Activated CD4-positive, alpha-beta memory T cell treated with anti-CD3 and anti-CD28 coated beads for 36 hours (primary cell): Measurements from ENCODE around the gene TBCB. TPM values are rescaled to one million over a fixed set of nuclear protein-coding genes. Genes with fewer than 3 reads are reported as not detected.
"Not testable (repeated sequence)": the region's sequence is repeated elsewhere in the genome, so short reads cannot be mapped to it uniquely, and the experiment has no call there.

Experiments used
- CTCF ChIA-PET: fragments of 350-600 bp; sonication (Branson Sonifier 250); formaldehyde crosslinking; loops from one replicate; lab custom pipeline; 2021; ENCODE audit warnings: antibody characterized with exemption, inconsistent platforms; lab: Charles Lee
- POLR2A ChIA-PET: fragments of 350-600 bp; sonication (Branson Sonifier 250); formaldehyde crosslinking; loops from one replicate; lab custom pipeline; 2021; ENCODE audit warnings: antibody characterized with exemption; lab: Charles Lee
- DNase-seq: peaks from one replicate; pipeline ENCODE4 v3.0.0-alpha.2; 2020
- H3K27ac Mint-ChIP-seq: one replicate; pipeline ENCODE4 v1.8.0; 2021; ENCODE audit warnings: mixed read lengths
- H3K27me3 Mint-ChIP-seq: one replicate; pipeline ENCODE4 v1.8.0; 2021; ENCODE audit warnings: mixed read lengths
- H3K36me3 Mint-ChIP-seq: one replicate; pipeline ENCODE4 v1.8.0; 2021; ENCODE audit warnings: mixed read lengths
- H3K4me1 Mint-ChIP-seq: one replicate; pipeline ENCODE4 v1.8.0; 2021; ENCODE audit warnings: low read depth, mixed read lengths
- H3K4me3 Mint-ChIP-seq: one replicate; pipeline ENCODE4 v1.8.0; 2021; ENCODE audit warnings: mild to moderate bottlenecking, mixed read lengths
- H3K9me3 Mint-ChIP-seq: one replicate; pipeline ENCODE4 v1.8.0; 2021; ENCODE audit warnings: mixed read lengths
- intact Hi-C: fragments of 100-400 bp; cut with micrococcal nuclease; formaldehyde crosslinking; loops from one replicate; pipeline ENCODE4 v1.15.1; 2023
- total RNA-seq, 2 experiments: library from RNA; stranded (reverse); gene quantifications; one replicate each; pipeline ENCODE4 v1.2.3, GENCODE V29; 2021

Gene TBCB
- total RNA-seq, 2 experiments from 2014 or later = 134 to 137 TPM

DNA sequence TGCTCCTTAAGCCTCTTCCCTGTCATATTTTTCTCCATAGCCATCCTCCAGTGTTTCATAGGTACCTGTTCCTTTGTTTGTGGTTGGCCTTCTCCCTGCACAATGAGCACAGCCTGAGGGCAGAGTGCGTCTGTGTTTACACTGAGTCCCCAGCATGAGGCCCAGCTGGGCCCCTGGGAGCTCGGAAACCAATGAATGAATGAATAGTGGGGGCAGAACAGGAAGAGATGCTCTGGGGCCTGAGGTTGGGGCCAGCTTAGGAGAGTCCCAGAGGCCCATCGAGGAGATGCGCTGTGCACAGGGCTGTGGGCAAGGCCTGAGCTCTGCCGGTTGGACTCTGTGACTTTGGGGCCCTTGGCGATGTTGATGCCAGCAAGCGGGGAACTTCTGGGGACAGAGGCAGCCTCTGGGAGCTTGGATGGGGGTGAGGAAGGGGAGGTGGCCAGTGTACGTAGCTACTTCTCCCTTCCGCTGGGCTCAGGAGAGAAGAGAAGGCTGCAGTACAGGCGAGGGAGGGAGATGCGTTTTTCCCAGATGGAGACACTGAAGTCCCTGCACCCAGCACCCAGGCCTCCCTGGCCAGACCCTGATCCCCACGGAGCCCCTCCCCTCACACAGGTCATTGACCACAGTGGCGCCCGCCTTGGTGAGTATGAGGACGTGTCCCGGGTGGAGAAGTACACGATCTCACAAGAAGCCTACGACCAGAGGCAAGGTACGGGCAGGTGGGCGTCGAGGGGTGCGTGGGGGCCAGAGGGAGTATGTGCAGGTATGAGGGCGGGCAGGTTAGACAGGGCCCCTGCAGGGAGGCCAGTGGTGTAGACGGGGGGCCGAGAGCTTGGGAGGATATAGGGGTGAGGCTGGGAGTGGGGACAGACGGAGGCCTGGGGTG is 5.1 kb downstream of the TBCB start:
- ChIA-PET CTCF (no interaction called here), POLR2A (no interaction called here)
- intact Hi-C loops = no loop called here
- no peak overlapping the region for H3K4me3 Mint-ChIP-seq
- H3K27ac Mint-ChIP-seq = peak overlapping the region; percentile 20
- H3K36me3 Mint-ChIP-seq = peaks cover 23% of the 10 kb centered on the region
- H3K9me3 Mint-ChIP-seq = no peaks in the 10 kb centered on the region
- H3K4me1 Mint-ChIP-seq = peaks cover 19% of the 10 kb centered on the region
- DNase-seq = no peak
- H3K27me3 Mint-ChIP-seq = no peaks in the 10 kb centered on the region

- H3K27me3 Mint-ChIP-seq = no peaks in the 10 kb centered on the region
- POLR2A ChIA-PET = no interaction called here
- CTCF ChIA-PET = no interaction called here
- H3K4me3 Mint-ChIP-seq = no peak overlapping the region
- intact Hi-C loops = no loop called here
- H3K27ac Mint-ChIP-seq = no peak overlapping the region
- H3K4me1 Mint-ChIP-seq = peaks cover 23% of the 10 kb centered on the region
- H3K9me3 Mint-ChIP-seq = no peaks in the 10 kb centered on the region
- DNase-seq = no peak
- H3K36me3 Mint-ChIP-seq = peaks cover 29% of the 10 kb centered on the region
Measured at GRCh38 chr19:36120984-36121358, 5.7 kb downstream of the TBCB start.

- ChIA-PET CTCF (no interaction called here), POLR2A (no interaction called here)
- Mint-ChIP-seq H3K4me1 (peaks cover 18% of the 10 kb centered on the region), H3K36me3 (peaks cover 26% of the 10 kb centered on the region), H3K9me3 (no peaks in the 10 kb centered on the region), H3K27me3 (no peaks in the 10 kb centered on the region), H3K27ac (no peak overlapping the region), H3K4me3 (no peak overlapping the region)
- intact Hi-C loops = no loop called here
- DNase-seq = no peak
Measured at GRCh38 chr19:36121486-36122124, 6.3 kb downstream of the TBCB start.

DNA sequence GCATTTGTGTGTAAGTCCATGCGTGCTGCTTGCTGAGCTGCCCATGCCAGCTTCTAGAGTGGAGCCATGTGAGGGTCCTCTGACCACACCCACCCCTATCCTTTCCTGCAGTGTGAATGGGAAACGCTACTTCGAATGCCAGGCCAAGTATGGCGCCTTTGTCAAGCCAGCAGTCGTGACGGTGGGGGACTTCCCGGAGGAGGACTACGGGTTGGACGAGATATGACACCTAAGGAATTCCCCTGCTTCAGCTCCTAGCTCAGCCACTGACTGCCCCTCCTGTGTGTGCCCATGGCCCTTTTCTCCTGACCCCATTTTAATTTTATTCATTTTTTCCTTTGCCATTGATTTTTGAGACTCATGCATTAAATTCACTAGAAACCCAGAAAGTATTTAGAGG is 10.3 kb downstream of the TBCB start:
- Mint-ChIP-seq H3K9me3 (no peaks in the 10 kb centered on the region), H3K36me3 (peaks cover 15% of the 10 kb centered on the region), H3K27ac (peak overlapping the region; percentile 74), H3K4me3 (no peak overlapping the region), H3K4me1 (peaks cover 10% of the 10 kb centered on the region), H3K27me3 (no peaks in the 10 kb centered on the region)
- intact Hi-C loops = loop anchor here (5.0 kb wide), 1 partner anchor 128 kb away; the partner anchor contains the start of gene SDHAF1
- peak; percentile 47 for DNase-seq
- ChIA-PET POLR2A (interaction anchor here (0.8 to 3.2 kb wide), 2 partner anchors 10 to 11 kb away, joined by 3 to 13 read pairs; partner anchors contain the start of genes POLR2I and TBCB), CTCF (interaction anchor here (1.3 to 3.7 kb wide), 2 partner anchors 13 to 44 kb away, joined by 6 to 37 read pairs; partner anchors contain the start of gene CAPNS1)

- Mint-ChIP-seq H3K36me3 (peaks cover 7% of the 10 kb centered on the region), H3K9me3 (no peaks in the 10 kb centered on the region), H3K27me3 (no peaks in the 10 kb centered on the region), H3K27ac (peak overlapping the region; percentile 91), H3K4me1 (peaks cover 26% of the 10 kb centered on the region), H3K4me3 (peak overlapping the region; percentile 84)
- intact Hi-C loops = loop anchor here (1.0 to 5.0 kb wide), 3 partner anchors 11 to 131 kb away; partner anchors contain the start of genes SDHAF1 and ZNF565
- no peak for DNase-seq
- ChIA-PET POLR2A (interaction anchor here (0.8 to 3.5 kb wide), 6 partner anchors 11 to 114 kb away, joined by 3 to 26 read pairs (median 6); partner anchors contain the start of genes ALKBH6, CAPNS1, POLR2I and TBCB), CTCF (interaction anchor here (0.6 to 3.7 kb wide), 30 partner anchors 10 to 1089 kb away, joined by 3 to 54 read pairs (median 4); partner anchors contain the start of genes ALKBH6, CAPNS1, COX7A1 and POLR2I)
Measured at GRCh38 chr19:36128392-36128736, 13.1 kb downstream of the TBCB start.

GRCh38 chr19:36131221-36131620 is 16.0 kb downstream of the TBCB start:
- H3K4me3 Mint-ChIP-seq, POLR2A ChIA-PET, H3K36me3 Mint-ChIP-seq, H3K27me3 Mint-ChIP-seq, H3K27ac Mint-ChIP-seq, H3K9me3 Mint-ChIP-seq, DNase-seq: not testable (repeated sequence)
- intact Hi-C loops = loop anchor here (10.0 kb wide), 2 partner anchors 176 to 486 kb away; partner anchors contain the start of genes COX6B1 and ETV2
- H3K4me1 Mint-ChIP-seq = peaks cover 25% of the 10 kb centered on the region
- CTCF ChIA-PET = interaction anchor here (2.4 kb wide), 1 partner anchor 38 kb away, joined by 16 read pairs; no protein-coding TSS in a partner anchor

DNA sequence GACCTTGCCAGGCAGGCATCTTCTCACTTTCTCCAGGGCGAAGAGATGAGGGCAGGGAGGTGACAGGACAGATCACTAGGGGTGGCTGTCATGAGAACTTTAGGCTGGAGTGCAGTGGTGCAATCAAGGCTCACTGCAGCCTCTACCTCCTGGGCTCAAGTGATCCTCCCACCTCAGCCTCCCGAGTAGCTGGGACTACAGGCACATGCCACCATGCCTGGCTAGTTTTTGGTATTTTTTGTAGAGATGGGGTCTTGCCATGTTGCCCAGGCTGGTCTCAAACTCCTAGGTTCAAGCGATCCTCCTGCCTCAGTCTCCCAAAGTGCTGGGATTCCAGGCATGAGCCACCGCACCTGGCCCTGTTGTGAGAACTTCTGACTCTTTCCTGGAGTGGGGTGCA is 19.6 kb downstream of the TBCB start:
- intact Hi-C loops = loop anchor here (10.0 kb wide), 2 partner anchors 180 to 490 kb away; partner anchors contain the start of genes COX6B1 and ETV2
- H3K4me3 Mint-ChIP-seq, DNase-seq, H3K9me3 Mint-ChIP-seq, POLR2A ChIA-PET, H3K36me3 Mint-ChIP-seq, H3K27me3 Mint-ChIP-seq, CTCF ChIA-PET, H3K27ac Mint-ChIP-seq: not testable (repeated sequence)
- H3K4me1 Mint-ChIP-seq = peaks cover 32% of the 10 kb centered on the region

DNA sequence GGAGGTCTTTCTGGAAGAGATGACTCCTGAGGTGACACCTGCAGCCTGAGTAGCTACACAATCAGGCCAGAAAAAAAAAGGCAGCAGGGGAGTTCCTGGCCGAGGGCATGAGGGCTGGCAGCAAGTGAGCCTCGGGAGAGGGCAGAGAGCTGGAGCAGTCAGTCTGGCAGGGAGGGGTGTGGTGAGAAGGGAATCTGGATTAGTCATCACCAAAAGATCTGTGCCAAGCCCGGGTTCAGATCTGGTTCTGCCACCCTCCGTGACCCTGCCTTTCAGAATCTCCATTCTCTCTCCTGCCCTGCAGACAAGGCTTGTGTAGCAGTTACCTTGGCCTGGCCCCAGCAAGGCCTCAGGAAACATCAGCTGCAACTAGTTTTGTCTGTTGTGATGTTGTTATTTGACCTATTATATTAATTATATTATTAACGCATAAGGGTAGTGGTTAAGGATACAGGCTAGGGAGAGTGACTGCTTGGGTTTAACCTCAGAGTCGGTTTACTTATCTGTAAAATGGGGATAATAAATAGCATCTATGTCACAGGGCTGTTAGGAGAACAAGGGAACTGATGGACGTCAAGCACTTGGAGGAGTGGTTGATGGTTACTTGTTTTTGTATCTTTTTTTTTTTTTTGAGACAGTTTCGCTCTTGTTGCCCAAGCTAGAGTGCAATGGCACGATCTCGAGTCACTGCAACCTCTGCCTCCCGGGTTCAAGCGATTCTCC is 21.9 kb downstream of the TBCB start:
- CTCF ChIA-PET = interaction anchor here (0.7 to 5.6 kb wide), 2 partner anchors 10 to 217 kb away, joined by 3 to 37 read pairs; no protein-coding TSS in a partner anchor
- POLR2A ChIA-PET = interaction anchor here (0.6 kb wide), 1 partner anchor 12 kb away, joined by 3 read pairs; no protein-coding TSS in a partner anchor
- Mint-ChIP-seq H3K9me3 (no peaks in the 10 kb centered on the region), H3K27ac (peak overlapping the region; percentile 44), H3K4me1 (peaks cover 33% of the 10 kb centered on the region), H3K4me3 (no peak overlapping the region), H3K27me3 (no peaks in the 10 kb centered on the region), H3K36me3 (peaks cover 11% of the 10 kb centered on the region)
- DNase-seq = peak; percentile 43
- intact Hi-C loops = loop anchor here (10.0 kb wide), 2 partner anchors 182 to 492 kb away; partner anchors contain the start of genes COX6B1 and ETV2

- Mint-ChIP-seq H3K4me1 (peaks cover 26% of the 10 kb centered on the region), H3K36me3 (peaks cover 23% of the 10 kb centered on the region), H3K27ac (peak overlapping the region; percentile 97), H3K27me3 (no peaks in the 10 kb centered on the region), H3K4me3 (peak overlapping the region; percentile 92), H3K9me3 (no peaks in the 10 kb centered on the region)
- DNase-seq = no peak
- intact Hi-C loops = loop anchor here (1.0 to 10.0 kb wide), 4 partner anchors 11 to 494 kb away; partner anchors contain the start of genes COX6B1, ETV2 and ZNF565
- CTCF ChIA-PET = interaction anchor here (0.9 to 5.6 kb wide), 4 partner anchors 12 to 34 kb away, joined by 3 to 37 read pairs (median 4); no protein-coding TSS in a partner anchor
- POLR2A ChIA-PET = interaction anchor here (1.5 to 3.2 kb wide), 2 partner anchors 10 to 20 kb away, joined by 4 to 26 read pairs; no protein-coding TSS in a partner anchor
Measured at GRCh38 chr19:36139120-36139472, 23.8 kb downstream of the TBCB start.

- intact Hi-C loops = loop anchor here (1.0 to 10.0 kb wide), 5 partner anchors 7 to 495 kb away; partner anchors contain the start of genes COX6B1, ETV2 and ZNF565
- CTCF ChIA-PET = interaction anchor here (0.9 to 5.6 kb wide), 4 partner anchors 13 to 34 kb away, joined by 3 to 37 read pairs (median 4); no protein-coding TSS in a partner anchor
- Mint-ChIP-seq H3K4me3 (peak within 1 kb of the TSS; percentile 92), H3K9me3 (no peaks in the 10 kb centered on the region), H3K4me1 (peaks cover 26% of the 10 kb centered on the region), H3K27me3 (no peaks in the 10 kb centered on the region), H3K27ac (peak within 1 kb of the TSS; percentile 97), H3K36me3 (peaks cover 24% of the 10 kb centered on the region)
- POLR2A ChIA-PET = interaction anchor here (1.5 to 3.2 kb wide), 2 partner anchors 11 to 21 kb away, joined by 4 to 26 read pairs; no protein-coding TSS in a partner anchor
- DNase-seq = peak; percentile 96
Measured at GRCh38 chr19:36139473-36140303, 24.4 kb downstream of the TBCB start, which contains the start of gene CAPNS1. TSS of gene CAPNS1 (plus strand) at chr19:36140066. CDS start at chr19:36141012, 946 bp downstream.
